Thyroid gland (tissue), 4 donors: Measurements from ENCODE around the gene TRIP12. TPM values are rescaled to one million over a fixed set of nuclear protein-coding genes. Genes with fewer than 3 reads are reported as not detected.
"Not testable (repeated sequence)": the region's sequence is repeated elsewhere in the genome, so short reads cannot be mapped to it uniquely, and the experiment has no call there.

Source experiments
- DNase-seq, 2 donors: peaks; one replicate each; pipeline ENCODE4 v3.0.0-alpha.2; 2019
- H3K27ac ChIP-seq, 3 donors: fragments of 200-600 bp; sonication (generic); 1 replicate in 2 of 3; 2 replicates in 1 of 3; pipeline ENCODE4 v1.5.1; 2016 to 2019; ENCODE audit warnings: mild to moderate bottlenecking in 1 of 3, moderate library complexity in 1 of 3
- H3K27me3 ChIP-seq: fragments of 200-600 bp; sonication (generic); one replicate; pipeline ENCODE4 v1.5.1; 2019
- H3K36me3 ChIP-seq, 2 donors: fragments of 200-600 bp; sonication (generic); one replicate each; pipeline ENCODE4 v1.5.1; 2016 to 2019
- H3K4me1 ChIP-seq, 2 donors: fragments of 200-600 bp; sonication (generic); one replicate each; pipeline ENCODE4 v1.5.1; 2017 to 2019
- H3K4me3 ChIP-seq, 3 donors: fragments of 200-600 bp; sonication (generic); replicated peaks in 1 of 3; 1 replicate in 2 of 3; 2 replicates in 1 of 3; pipeline ENCODE4 v1.5.1; 2016; ENCODE audit warnings: mild to moderate bottlenecking in 1 of 3
- H3K9me3 ChIP-seq: fragments of 200-600 bp; sonication (generic); one replicate; pipeline ENCODE4 v1.5.1; 2017
- CTCF ChIP-seq, 6 experiments: fragments of 200-600 bp in 3 of 6; fragments of 450-650 bp in 3 of 6; sonication (generic) in 3 of 6; IDR thresholded peaks; one replicate each; pipeline ENCODE4 v1.5.1; 2016 to 2019; ENCODE audit warnings: antibody characterized with exemption in 6 of 6, mild to moderate bottlenecking in 2 of 6, inconsistent platforms in 1 of 6, moderate library complexity in 1 of 6
- POLR2A ChIP-seq, 2 donors: fragments of 450-650 bp; IDR thresholded peaks; one replicate each; pipeline ENCODE4 v1.6.1; 2017; ENCODE audit warnings: antibody characterized with exemption in 2 of 2, mild to moderate bottlenecking in 2 of 2, moderate library complexity in 1 of 2
- WGBS, 2 donors: methylation state at CpG; one replicate each; pipeline ENCODE4 v1.1.5; 2017; 5-methylcytosine and 5-hydroxymethylcytosine counted together
- intact Hi-C: fragments of 100-400 bp; cut with DNase I; formaldehyde crosslinking; loops from one replicate; pipeline ENCODE4 v1.15.1; 2023
- total RNA-seq, 4 donors: library from RNA; depleted of rRNA; stranded (reverse); fragments of >200 nt; gene quantifications; one replicate each; pipeline ENCODE4 v1.2.3, GENCODE V29; 2016

The TRIP12 gene
- 100 to 1,000 TPM; 155 to 273 (median 184) TPM for total RNA-seq

- peak within 1 kb of the TSS; percentile 96 to 99 (median 98) for H3K27ac ChIP-seq
Observed at GRCh38 chr2:229921892-229922448, at the start of gene TRIP12. Gene TRIP12 (minus strand): TSS chr2:229922009. CDS start chr2:229880079, 41,930 bp downstream.

DNA sequence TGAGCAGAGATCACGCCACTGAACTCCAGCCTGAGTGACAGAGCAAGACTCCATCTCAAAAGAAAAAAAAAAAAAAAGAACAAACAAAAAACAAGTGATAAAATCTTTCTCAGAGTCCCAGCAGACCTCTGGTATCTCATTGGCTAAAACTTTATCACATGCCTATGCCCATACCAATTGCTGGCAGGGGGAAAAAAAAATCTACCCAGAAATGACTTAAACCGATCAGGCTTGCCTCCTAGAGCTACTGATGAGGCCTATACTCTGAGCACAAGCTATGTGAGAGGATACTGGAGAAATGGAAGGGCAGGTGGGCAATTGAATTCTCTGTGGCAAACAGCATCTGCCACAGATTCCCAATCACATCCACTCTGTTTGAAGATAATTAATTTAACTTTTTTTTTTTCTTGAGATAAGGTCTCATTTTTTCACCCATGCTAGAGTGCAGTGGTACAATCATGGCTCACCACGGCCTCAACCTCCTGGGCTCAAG, 49.5 kb upstream of the TRIP12 start:
- H3K36me3 ChIP-seq: peaks cover 0 to 2% of the 10 kb centered on the region in 2 donors
- H3K4me3 ChIP-seq: no peak overlapping the region
- WGBS, 2 donors: 91 to 96% methylated on average over 3 of the region's 3 CpGs
- intact Hi-C loops: no loop called here
- DNase-seq: no peak
- H3K9me3 ChIP-seq: no peaks in the 10 kb centered on the region
- no peak for TF ChIP-seq POLR2A (IDR thresholded peaks at IDR 0.05)
- TF ChIP-seq CTCF (IDR thresholded peaks at IDR 0.05): no peak
- H3K27me3 ChIP-seq: no peaks in the 10 kb centered on the region
- H3K27ac ChIP-seq: no peak overlapping the region
- no peaks in the 10 kb centered on the region for H3K4me1 ChIP-seq

More at GRCh38 chr2:229921892-229922448, at the start of gene TRIP12:
- 0% methylated on average over 22 to 35 of the region's 49 CpGs for WGBS, 2 donors
- Histone ChIP-seq H3K27me3 (no peaks in the 10 kb centered on the region), H3K4me3 (peak within 1 kb of the TSS; percentile 81 to 96 (median 89)), H3K4me1 (peaks cover 3 to 13% of the 10 kb centered on the region in 2 donors), H3K9me3 (no peaks in the 10 kb centered on the region), H3K36me3 (no peaks in the 10 kb centered on the region)
- no peak for TF ChIP-seq CTCF (IDR thresholded peaks at IDR 0.05)
- peak in 1 of 2 donors; percentile 40 for TF ChIP-seq POLR2A (IDR thresholded peaks at IDR 0.05)
- peak; percentile 94 to 95 for DNase-seq
- intact Hi-C loops: loop anchor here (10.0 kb wide), 1 partner anchor 107 kb away; no protein-coding TSS in a partner anchor

GRCh38 chr2:229970406-229970805, 48.6 kb upstream of the TRIP12 start:
- Histone ChIP-seq H3K4me1 (no peaks in the 10 kb centered on the region), H3K4me3 (no peak overlapping the region), H3K27me3 (no peaks in the 10 kb centered on the region), H3K36me3 (peaks cover 0 to 2% of the 10 kb centered on the region in 2 donors), H3K27ac (no peak overlapping the region), H3K9me3 (no peaks in the 10 kb centered on the region)
- TF ChIP-seq POLR2A (IDR thresholded peaks at IDR 0.05) (no peak), CTCF (IDR thresholded peaks at IDR 0.05) (no peak)
- intact Hi-C loops: no loop called here
- 93 to 97% methylated on average over 3 of the region's 3 CpGs for WGBS, 2 donors
- DNase-seq: no peak

GRCh38 chr2:229969921-229970320, 48.1 kb upstream of the TRIP12 start:
- intact Hi-C loops: no loop called here
- TF ChIP-seq POLR2A (IDR thresholded peaks at IDR 0.05) (no peak), CTCF (IDR thresholded peaks at IDR 0.05) (no peak)
- no peaks in the 10 kb centered on the region for H3K9me3 ChIP-seq
- no peaks in the 10 kb centered on the region for H3K4me1 ChIP-seq
- DNase-seq: no peak
- WGBS, 2 donors: 93% methylated on average over 3 of the region's 3 CpGs
- no peaks in the 10 kb centered on the region for H3K27me3 ChIP-seq
- peaks cover 0 to 2% of the 10 kb centered on the region in 2 donors for H3K36me3 ChIP-seq
- no peak overlapping the region for H3K27ac ChIP-seq
- no peak overlapping the region for H3K4me3 ChIP-seq

DNA sequence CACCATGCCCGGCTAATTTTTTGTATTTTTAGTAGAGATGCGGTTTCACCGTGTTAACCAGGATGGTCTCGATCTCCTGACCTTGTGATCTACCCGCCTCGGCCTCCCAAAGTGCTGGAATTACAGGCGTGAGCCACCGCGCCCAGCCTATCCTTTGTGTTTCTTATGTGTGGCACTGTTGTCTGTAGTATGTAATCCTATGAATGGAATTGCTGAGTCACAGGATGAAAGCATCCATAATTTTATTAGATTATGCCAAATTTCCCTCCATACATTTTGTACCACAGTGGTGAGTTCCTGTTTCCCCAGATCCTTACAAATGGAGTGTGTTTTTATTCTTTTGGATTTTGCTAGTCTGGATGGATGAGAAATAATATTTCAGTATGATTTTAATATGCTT, 41.8 kb upstream of the TRIP12 start:
- H3K4me3 ChIP-seq, H3K36me3 ChIP-seq, H3K9me3 ChIP-seq, DNase-seq, intact Hi-C loops, H3K27me3 ChIP-seq, H3K27ac ChIP-seq, H3K4me1 ChIP-seq: not testable (repeated sequence)
- 98 to 99% methylated on average over 9 of the region's 9 CpGs for WGBS, 2 donors
